ENCODE data around the gene EMC7.
A peak's percentile ranks its signal among the peaks of the same experiment; 100 is the strongest.
"Not testable (repeated sequence)": the region's sequence is repeated elsewhere in the genome, so short reads cannot be mapped to it uniquely, and the experiment has no call there.

Gene EMC7

DNA sequence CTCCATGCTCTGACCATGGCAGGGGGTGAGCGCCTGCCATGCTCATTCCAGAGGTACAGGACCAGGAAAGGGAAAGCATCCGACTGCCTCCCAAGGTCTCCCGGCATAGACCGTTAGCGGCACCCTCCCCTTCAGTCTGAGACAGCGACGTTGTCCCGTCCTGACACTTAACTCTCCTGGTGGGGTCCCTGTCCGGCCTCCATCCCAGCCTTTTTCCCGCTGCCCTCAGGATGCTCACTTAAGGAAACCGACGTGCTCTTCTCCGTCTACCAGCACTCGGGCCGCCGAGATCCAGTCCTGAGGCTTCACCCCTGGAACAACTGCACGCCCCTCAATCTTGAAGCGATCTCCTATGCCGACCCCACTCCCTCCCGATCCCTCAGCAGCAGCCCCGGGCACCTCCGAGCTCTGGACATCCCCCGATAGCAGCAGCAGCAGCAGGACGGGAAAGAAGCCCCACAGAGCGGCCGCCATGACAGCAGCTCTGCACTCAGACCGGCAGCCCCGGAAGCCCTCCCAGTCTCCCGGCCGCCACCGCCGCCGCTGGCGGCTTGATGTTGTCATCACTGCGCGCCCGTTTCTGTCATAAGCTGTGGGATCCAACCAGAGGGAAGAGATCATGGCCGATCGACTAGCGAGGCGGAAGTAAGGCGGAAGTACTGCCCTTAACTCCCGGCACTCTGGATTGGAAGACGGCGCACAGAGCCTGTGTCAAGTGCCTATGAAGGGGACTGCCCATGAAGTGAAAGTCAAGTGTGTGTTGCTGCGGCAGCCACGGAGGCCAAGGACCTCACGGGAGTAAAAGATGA, at the start of gene EMC7, which contains the start of gene PGBD4:
TSS of gene EMC7 (minus strand) at position 497 of the 809 bp plus-strand sequence. CDS start at position 474, 23 bp downstream.
TSS of gene PGBD4 (plus strand) at position 718 of the 809 bp plus-strand sequence. CDS start 449 bp downstream, outside the sequence.
- H3K4me3 ChIP-seq (ENCODE audit: low read depth, low read length) = peak within 1 kb of the TSS; percentile 99
- peak; percentile 99 for DNase-seq (ENCODE audit: low read depth)

DNA sequence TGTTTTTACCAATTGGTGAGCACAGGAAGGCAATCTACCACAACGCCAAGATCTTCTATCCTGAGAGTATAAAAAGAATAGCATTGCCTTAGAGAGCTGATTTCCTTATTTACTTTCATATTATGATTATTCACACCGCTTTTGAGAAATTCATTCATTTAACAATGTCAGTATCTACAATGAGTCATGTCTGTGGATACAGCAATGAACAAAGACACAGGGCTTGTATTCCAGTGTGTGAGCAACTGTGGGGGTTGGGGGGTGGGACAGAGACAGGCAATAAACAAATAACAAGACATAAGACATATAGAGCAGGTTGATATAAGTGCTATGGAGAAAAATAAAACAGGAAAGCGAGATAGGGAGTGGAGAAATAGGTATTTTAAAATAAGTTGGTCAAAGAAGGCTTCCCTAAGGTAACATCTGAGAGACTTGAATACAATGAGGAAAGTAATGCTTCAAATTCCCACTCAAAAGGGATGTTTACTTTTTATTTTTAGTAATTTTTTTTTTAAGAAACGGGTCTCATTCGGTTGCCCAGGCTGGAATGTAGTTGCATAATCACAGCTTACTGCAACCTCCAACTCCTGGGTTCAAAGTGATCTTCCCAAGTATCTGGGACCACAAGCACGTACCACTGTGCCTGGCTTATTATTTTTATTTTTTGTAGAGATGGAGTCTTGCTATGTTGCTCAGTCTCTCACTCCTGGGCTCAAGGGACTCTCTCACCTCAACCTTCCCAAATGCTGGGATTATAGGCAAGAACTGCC, 45.9 kb upstream of the EMC7 start:
- H3K4me3 ChIP-seq (ENCODE audit: low read depth, low read length) = no peak overlapping the region
- DNase-seq (ENCODE audit: low read depth) = no peak

DNA sequence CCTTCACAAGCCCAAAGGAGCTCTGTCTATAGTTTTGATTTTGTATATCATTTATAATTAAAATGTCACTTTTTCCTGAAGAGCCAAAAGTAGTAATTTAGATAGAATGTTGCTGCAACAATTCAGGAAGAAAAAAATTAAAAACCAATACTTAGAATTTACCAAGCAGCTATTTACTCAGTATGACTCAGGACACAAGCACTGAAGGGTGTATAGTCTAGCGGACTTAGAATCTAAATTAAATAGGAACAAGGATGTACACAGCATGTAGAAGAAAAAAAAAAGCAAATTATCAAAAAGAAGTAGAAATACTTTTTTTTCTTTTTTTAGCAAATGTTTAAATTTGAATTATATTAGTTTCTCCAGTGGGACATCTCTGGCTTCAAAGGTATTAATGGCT, 31.8 kb upstream of the EMC7 start:
- H3K4me3 ChIP-seq (ENCODE audit: low read depth, low read length) = no peak overlapping the region
- DNase-seq (ENCODE audit: low read depth) = no peak

DNA sequence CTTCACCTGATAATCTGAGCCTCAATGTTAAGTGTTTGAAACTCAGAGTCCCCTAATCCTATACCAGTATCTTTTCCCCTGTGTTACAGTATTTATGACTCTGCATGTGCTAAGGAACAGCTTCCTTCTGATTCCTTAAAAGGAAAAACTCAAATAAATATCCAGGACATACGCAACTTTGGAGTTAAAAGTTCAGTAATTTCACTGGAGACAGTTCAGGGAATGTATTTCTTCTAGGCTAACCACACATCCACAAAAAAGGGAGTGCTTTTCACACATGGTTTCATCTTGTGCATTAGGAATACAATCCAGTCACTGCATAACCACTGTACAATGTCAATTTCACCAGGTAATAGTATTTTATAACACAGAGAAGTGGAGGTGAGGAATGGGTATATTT, 31.2 kb upstream of the EMC7 start:
- H3K4me3 ChIP-seq (ENCODE audit: low read depth, low read length) = no peak overlapping the region
- DNase-seq (ENCODE audit: low read depth) = no peak

DNA sequence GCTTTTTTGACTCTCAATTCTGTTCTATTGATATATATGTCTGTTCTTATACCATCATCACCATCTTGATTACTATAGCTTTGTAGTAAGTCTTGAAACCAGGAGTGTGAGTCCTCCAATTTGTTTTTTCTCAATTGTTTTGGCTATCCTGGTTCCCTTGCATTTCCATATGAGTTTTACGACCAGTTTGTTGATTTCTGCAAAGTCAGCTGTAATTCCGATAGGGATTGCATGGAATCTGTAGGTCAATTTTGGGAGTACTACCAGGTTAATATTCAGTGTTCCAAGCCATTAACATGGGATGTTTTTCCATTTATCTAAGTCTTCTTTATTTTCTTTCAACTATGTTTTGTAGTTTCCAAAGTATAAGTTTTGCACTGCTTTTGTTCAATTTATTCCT, 27.2 kb upstream of the EMC7 start:
- DNase-seq (ENCODE audit: low read depth) = no peak
- H3K4me3 ChIP-seq (ENCODE audit: low read depth, low read length) = no peak overlapping the region

DNA sequence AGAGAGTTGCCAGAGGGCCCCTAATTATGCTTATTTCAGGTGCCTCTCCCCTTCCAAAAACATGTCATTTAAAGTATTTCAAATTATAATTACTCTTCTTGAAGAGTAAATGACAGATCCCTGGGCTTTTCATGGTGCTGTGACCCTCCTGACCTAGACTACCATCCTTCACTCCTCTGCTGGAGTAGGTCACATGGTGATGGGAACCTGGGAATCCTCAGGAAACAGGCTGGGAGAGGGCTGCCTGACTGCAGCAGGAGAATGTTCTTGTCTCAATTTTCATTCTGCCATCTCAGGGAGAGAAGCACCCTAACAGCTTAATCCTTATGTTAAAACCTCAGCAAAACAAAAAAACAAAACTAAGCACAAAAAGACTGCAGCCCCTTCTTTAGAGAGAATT, 24.9 kb upstream of the EMC7 start:
- no peak overlapping the region for H3K4me3 ChIP-seq (ENCODE audit: low read depth, low read length)
- DNase-seq (ENCODE audit: low read depth) = no peak

DNA sequence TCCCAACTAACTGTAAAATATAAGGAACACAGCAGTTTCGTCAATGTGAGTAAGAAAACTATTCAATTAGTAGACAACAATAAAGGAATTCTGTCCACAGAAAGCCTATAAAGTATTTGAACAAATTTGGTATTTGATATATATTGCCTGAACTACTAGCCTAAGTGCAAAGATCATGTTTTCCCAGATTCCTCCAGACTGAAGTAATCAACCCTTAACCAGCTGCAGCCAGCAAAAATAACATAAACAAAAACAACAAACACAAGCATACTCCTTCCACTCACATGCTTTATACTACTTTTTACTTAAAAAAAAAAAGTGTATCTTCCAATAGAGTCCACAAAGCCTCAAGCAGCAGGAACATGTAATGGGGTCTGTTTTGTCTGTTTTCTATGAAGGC, 24.3 kb upstream of the EMC7 start:
- no peak overlapping the region for H3K4me3 ChIP-seq (ENCODE audit: low read depth, low read length)
- no peak for DNase-seq (ENCODE audit: low read depth)

DNA sequence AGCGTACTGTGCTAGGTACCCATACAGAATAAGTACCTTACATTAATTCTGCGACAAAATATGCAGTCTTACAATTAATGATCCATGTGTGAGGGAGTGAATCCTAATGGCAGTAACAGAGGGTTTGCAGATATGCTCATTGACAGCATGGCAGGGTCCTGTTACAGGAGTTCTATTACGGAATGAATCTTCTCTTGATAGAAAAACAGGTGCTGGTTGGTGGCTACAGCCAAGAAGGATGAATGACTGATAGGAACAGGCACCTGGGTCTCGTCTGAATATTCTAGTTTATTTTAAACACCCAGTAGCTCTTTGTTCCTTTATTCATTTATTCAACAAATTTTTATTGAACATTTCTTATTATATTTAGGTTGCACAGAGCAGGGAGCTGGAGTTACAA, 23.0 kb upstream of the EMC7 start:
- DNase-seq (ENCODE audit: low read depth) = no peak
- H3K4me3 ChIP-seq (ENCODE audit: low read depth, low read length) = no peak overlapping the region

DNA sequence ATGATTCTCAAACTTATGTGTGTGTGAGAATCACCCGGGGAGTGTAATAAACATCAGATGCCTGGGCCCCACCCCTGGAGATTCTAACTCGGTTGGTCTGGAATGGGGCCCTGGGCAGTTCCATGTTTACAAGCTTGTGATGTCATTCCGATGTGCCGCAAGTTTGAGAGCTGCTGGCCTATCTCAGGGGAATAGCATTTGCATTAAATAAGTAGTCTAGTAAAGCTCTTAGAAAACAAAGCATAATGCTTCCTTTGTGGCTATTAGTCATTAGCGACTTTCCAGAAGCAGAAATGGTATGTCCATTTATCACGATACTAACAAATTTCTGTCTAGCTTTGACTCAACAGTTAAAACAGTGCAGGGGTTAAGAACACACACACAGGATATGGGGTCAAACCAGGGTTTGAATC, 21.1 kb upstream of the EMC7 start:
- no peak overlapping the region for H3K4me3 ChIP-seq (ENCODE audit: low read depth, low read length)
- peak; percentile 78 for DNase-seq (ENCODE audit: low read depth)

DNA sequence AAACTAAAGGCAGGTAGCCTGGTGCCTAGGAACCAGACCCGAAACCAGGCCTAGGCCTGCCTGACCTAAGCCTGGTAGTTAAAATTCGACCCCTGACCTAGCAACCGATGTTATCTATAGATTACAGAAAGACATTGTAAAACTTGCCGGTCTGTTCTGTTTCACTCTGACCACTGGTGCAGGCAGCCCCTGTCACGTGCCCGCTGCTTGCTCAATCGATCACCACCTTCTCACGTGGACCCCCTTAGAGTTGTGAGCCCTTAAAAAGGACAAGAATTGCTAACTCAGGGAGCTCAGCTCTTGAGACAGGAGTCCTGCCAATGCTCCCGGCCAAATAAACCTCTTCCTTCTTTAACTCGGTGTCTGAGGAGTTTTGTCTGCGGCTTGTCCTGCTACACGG, 20.1 kb upstream of the EMC7 start:
- DNase-seq (ENCODE audit: low read depth); H3K4me3 ChIP-seq (ENCODE audit: low read depth, low read length): not testable (repeated sequence)

DNA sequence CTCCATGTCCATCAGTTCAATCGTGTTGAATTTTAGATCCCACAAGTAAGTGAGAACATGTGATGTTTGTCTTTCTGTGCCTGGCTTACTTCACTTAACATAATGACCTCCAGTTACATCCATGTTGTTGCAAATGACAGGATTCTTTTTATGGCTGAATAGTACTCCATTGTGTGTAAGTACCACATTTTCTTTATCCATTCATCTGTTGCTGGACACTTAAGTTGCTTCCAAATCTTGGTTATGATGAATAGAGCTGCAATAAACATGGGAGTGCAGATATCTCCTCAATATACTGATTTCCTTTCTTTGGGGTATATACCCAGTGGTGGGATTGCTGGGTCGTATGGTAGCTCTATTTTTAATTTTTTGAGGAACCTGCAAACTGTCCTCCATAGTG, 18.8 kb upstream of the EMC7 start:
- not testable (repeated sequence) for H3K4me3 ChIP-seq (ENCODE audit: low read depth, low read length); DNase-seq (ENCODE audit: low read depth)

DNA sequence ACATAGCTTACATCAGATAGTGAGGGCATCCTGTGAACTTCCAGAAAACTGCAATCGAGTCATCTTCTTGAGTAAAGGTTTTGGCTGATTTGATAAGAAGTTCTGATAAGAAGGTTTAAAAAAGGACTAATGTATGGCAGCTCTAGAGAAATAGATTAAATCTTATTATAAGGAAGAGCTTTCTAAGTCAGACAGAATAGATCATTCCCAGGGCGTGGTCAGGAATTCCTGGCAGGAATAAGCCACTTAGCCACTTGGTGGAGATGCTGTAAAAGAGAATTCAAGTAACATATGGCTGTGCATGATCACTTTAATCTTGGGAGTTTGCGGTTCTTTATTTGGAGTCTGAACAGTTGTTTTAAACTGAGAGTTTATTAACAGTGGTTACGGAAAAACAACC, 17.6 kb upstream of the EMC7 start:
- DNase-seq (ENCODE audit: low read depth) = no peak
- H3K4me3 ChIP-seq (ENCODE audit: low read depth, low read length) = no peak overlapping the region

DNA sequence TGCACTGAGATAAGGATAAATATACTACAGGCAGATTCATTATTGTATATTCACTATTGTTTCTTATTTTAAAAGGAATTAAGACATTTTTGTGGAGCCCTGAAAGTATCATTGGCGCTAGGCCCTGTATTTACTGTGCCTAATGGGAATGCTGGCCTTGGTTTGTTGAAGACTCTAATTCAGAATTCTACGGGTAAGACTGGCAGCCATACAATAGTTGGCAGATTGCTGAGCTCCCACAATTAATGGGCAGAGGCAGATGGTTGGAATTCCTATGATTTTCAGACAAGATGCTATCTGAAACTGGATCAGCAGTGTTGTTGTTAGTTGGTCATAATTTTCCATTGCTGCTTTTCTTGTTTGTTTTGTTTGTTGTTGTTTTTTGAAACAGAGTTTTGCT, 15.0 kb upstream of the EMC7 start:
- no peak overlapping the region for H3K4me3 ChIP-seq (ENCODE audit: low read depth, low read length)
- no peak for DNase-seq (ENCODE audit: low read depth)

DNA sequence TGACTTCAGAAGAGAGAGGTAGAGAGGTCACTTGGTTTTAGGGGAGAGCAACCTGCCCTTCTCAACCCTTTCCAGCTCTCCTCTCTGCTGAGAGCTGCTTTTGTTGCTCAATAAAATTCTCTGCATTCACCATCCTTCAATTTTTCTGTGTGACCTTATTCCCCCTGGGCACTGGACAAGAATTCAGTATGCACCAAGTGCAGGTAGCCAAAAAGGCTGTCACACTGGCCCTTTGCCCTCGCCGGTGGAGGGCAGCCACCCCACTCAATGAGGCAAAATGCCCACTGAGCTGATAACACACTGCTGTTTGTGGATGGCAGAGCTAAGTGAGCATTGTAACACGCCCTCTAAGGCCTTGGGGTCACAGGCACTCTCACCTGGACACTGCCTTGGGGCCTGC, 13.1 kb upstream of the EMC7 start:
- H3K4me3 ChIP-seq (ENCODE audit: low read depth, low read length) = no peak overlapping the region
- DNase-seq (ENCODE audit: low read depth) = no peak

DNA sequence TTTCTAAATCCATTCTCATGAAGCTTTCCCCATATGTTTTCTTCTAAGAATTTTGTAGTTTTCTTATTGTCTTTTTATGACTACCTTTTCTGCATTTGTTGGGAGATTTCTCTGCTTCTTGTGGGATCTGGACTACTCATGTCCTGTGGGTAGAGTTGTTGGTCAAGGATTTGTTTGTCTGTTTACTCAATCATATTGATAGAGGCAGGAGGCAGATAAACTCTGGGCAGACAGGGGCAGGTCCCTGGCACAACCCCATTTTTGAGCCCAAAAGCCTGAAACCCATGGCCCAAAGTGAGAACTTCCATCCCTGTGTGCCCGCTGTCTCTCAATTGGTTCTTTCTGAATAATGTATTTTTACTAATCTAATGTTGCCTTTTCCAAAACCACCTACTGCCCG, 12.6 kb upstream of the EMC7 start:
- DNase-seq (ENCODE audit: low read depth) = no peak
- no peak overlapping the region for H3K4me3 ChIP-seq (ENCODE audit: low read depth, low read length)

DNA sequence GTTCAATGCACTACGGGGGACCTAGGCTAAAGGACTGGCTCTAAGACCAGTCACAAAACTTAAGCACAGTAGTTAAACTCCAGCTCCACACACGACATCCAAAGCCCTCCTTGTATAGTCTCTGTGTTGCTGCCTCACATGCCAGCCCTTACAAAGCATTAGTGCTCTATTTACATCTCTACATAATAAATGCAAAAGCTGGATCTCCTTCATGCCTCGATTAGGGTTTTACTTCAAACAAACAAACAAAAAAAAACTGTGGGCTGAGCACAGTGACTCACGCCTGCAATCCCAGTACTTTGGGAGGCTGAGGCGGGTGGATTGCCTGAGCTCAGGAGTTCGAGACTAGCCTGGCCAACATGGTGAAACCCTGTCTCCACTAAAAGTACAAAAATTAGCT, 9.8 kb upstream of the EMC7 start:
- no peak overlapping the region for H3K4me3 ChIP-seq (ENCODE audit: low read depth, low read length)
- no peak for DNase-seq (ENCODE audit: low read depth)

DNA sequence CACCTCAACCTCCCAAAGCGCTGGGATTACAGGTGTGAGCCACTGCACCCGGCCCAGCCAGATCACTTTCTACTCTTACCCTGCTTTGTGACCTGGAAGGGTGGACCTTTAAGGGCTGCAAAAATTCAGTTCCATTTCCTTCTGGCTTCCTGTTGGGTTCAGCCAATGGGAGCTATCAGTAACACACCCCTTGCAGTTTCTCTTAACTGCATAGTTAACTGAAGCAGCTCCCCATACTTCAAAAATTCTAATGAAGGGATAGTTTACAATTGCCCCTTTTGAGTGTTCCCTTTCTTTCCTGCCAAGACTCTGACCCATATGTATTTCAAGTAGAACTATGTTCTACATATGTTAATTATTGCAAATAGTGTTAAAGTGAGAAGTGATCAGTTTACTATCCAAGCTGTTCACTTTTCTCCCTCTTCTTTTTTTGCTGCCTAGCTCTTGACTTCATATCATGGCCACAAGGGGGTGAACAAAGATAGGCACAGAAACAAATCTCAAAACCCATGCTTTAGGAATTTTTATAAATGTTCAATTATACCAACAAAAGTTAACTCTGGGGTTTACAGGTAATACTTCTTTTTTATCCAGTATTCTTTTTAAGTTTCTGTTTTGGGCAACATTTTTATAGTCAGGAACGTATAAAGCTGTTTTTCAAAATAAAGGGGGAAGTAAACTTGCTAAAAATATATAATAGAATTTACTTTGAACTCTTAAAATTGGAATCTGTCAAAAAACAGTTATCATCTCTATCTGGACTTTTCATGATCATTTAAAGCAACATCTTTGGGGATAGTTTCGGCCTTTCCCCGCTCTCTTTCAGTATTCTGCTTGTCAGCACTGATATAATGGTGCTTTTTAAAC, 8.4 kb upstream of the EMC7 start:
- DNase-seq (ENCODE audit: low read depth) = no peak
- no peak overlapping the region for H3K4me3 ChIP-seq (ENCODE audit: low read depth, low read length)

DNA sequence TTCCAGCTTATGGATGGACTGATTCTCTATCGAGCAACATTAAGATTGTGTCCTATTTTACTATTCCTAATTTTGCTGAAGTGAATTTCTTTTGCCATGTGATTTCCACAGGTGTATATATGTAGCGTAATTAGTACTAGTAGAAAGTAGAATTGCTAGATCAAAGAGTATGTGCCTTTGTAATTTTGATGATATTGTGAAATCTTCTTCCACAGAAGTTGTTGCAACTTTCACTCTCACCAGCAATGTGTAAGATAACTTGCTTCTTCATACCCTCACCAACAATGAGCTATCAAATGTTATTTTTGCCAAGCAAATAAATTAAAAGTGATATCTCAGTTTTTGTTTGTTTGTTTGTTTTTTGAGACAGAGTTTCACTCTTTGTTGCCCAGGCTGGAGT, 5.7 kb upstream of the EMC7 start:
- no peak for DNase-seq (ENCODE audit: low read depth)
- H3K4me3 ChIP-seq (ENCODE audit: low read depth, low read length) = no peak overlapping the region

DNA sequence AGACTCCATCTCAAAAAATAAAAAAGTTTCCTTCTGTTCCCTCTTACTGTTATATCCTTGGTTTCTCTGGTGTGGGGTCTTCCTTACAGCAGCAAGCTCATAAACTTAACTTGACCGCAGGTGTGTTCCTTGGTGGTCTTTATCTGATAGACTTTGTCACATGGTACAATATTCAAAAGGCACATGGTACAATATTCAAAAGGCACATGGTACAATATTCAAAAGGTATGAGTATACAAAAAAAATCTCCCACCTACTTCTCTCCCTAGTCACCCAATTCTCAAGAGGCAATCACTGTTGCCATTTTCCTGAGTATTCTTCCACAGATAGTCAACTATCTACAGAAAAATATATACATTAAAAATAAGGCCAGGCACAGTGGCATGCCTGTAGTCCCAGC, 4.8 kb upstream of the EMC7 start:
- no peak for DNase-seq (ENCODE audit: low read depth)
- no peak overlapping the region for H3K4me3 ChIP-seq (ENCODE audit: low read depth, low read length)
